ENCODE data around the gene UNK. TPM values are rescaled to one million over a fixed set of nuclear protein-coding genes. Genes with fewer than 3 reads are reported as not detected.

Gene UNK
- total RNA-seq: 34.2 and 37.8 TPM in 2 replicates
- 20.5 and 35.9 TPM in 2 replicates for polyA plus RNA-seq

- no peaks in the 10 kb centered on the region for H3K36me3 ChIP-seq
- no peaks in the 10 kb centered on the region for H3K9me3 ChIP-seq (ENCODE audit: low read depth)
- peaks cover 28% of the 10 kb centered on the region for H3K4me1 ChIP-seq (ENCODE audit: low read depth)
- H3K4me3 ChIP-seq: peak within 1 kb of the TSS; percentile 59
- TF ChIP-seq CTCF (IDR thresholded peaks at IDR 0.05; ENCODE audit: low read depth, low read length): no peak
- DNase-seq (ENCODE audit: low read depth in 1 of 2, low spot score in 1 of 2): peak; percentile 98 to 100
- peak within 1 kb of the TSS; percentile 98 for H3K27ac ChIP-seq
- no peaks in the 10 kb centered on the region for H3K27me3 ChIP-seq
Observed at GRCh38 chr17:75784473-75785015, at the start of gene UNK. TSS of gene UNK (plus strand) at chr17:75784806. CDS start at chr17:75784881, 75 bp downstream.

- no peaks in the 10 kb centered on the region for H3K36me3 ChIP-seq
- H3K9me3 ChIP-seq (ENCODE audit: low read depth): no peaks in the 10 kb centered on the region
- H3K27ac ChIP-seq: no peak overlapping the region
- H3K4me3 ChIP-seq: no peak overlapping the region
- no peaks in the 10 kb centered on the region for H3K4me1 ChIP-seq (ENCODE audit: low read depth)
- DNase-seq (ENCODE audit: low read depth in 1 of 2, low spot score in 1 of 2): no peak
- no peak for TF ChIP-seq CTCF (IDR thresholded peaks at IDR 0.05; ENCODE audit: low read depth, low read length)
- H3K27me3 ChIP-seq: no peaks in the 10 kb centered on the region
Observed at GRCh38 chr17:75736173-75736835, 48.3 kb upstream of the UNK start.

- Histone ChIP-seq H3K36me3 (no peaks in the 10 kb centered on the region), H3K4me3 (no peak overlapping the region), H3K9me3 (ENCODE audit: low read depth) (no peaks in the 10 kb centered on the region), H3K27me3 (no peaks in the 10 kb centered on the region), H3K27ac (no peak overlapping the region), H3K4me1 (ENCODE audit: low read depth) (no peaks in the 10 kb centered on the region)
- no peak for TF ChIP-seq CTCF (IDR thresholded peaks at IDR 0.05; ENCODE audit: low read depth, low read length)
- DNase-seq (ENCODE audit: low read depth in 1 of 2, low spot score in 1 of 2): no peak
Observed at GRCh38 chr17:75737133-75737962, 47.3 kb upstream of the UNK start.

GRCh38 chr17:75738218-75738802, 46.3 kb upstream of the UNK start:
- H3K27ac ChIP-seq: no peak overlapping the region

More at GRCh38 chr17:75738218-75738802, 46.3 kb upstream of the UNK start:
- H3K4me3 ChIP-seq: no peak overlapping the region
- H3K9me3 ChIP-seq (ENCODE audit: low read depth): no peaks in the 10 kb centered on the region
- no peaks in the 10 kb centered on the region for H3K4me1 ChIP-seq (ENCODE audit: low read depth)
- no peaks in the 10 kb centered on the region for H3K36me3 ChIP-seq
- H3K27me3 ChIP-seq: no peaks in the 10 kb centered on the region
- peak in 1 of 2 donors; percentile 43 for DNase-seq (ENCODE audit: low read depth in 1 of 2, low spot score in 1 of 2)
- TF ChIP-seq CTCF (IDR thresholded peaks at IDR 0.05; ENCODE audit: low read depth, low read length): no peak
